ENCODE measurements around the gene CCKAR. TPM values are rescaled to one million over a fixed set of nuclear protein-coding genes. Genes with fewer than 3 reads are reported as not detected.

Gene CCKAR
- total and polyA plus RNA-seq, 2 experiments from 2014 or later = not detected

GRCh38 chr4:26447378-26447777, 42.9 kb downstream of the CCKAR start:
- H3K9me2 ChIP-seq (ENCODE audit: insufficient read depth) = no peaks in the 10 kb centered on the region
- Mint-ChIP-seq H3K9me3 (peaks cover 33% of the 10 kb centered on the region; the same call in 2 of the 3 replicates), H3K27me3 (ENCODE audit: insufficient read depth, low read depth, poor library complexity) (peaks cover 11% of the 10 kb centered on the region), H3K36me3 (ENCODE audit: low read depth) (peaks cover 36% of the 10 kb centered on the region), H3K4me3 (no peak overlapping the region), H3K4me1 (peaks cover 8% of the 10 kb centered on the region), H3K27ac (no peak overlapping the region)
- no peaks in the 10 kb centered on the region for H3K36me3 ChIP-seq (ENCODE audit: insufficient read depth)
- TF ChIP-seq ZNF331 (CRISPR knock-in tag; IDR thresholded peaks at IDR 0.05; ENCODE audit: low read depth) = no peak
- no peak for TF ChIP-seq ETS1 (IDR thresholded peaks at IDR 0.05)
- no peak for TF ChIP-seq ZNF114 (CRISPR knock-in tag; IDR thresholded peaks at IDR 0.05)
- TF ChIP-seq NANOG (IDR thresholded peaks at IDR 0.05; ENCODE audit: borderline replicate concordance) = no peak
- no peak for ATAC-seq
- no peaks in the 10 kb centered on the region for H4K20me1 ChIP-seq (replicated peaks; ENCODE audit: insufficient read depth)
- H3K4me1 ChIP-seq (ENCODE audit: insufficient read depth) = peaks cover 6% of the 10 kb centered on the region
- no peak overlapping the region for H3K27ac ChIP-seq (ENCODE audit: low read depth)
- no peak overlapping the region for H3K4me3 ChIP-seq
- no peak overlapping the region for H3K4me2 ChIP-seq
- H3F3A ChIP-seq (replicated peaks; ENCODE audit: low read depth) = no peaks in the 10 kb centered on the region
- H2AFZ ChIP-seq = no peak overlapping the region
- no peaks in the 10 kb centered on the region for H3K27me3 ChIP-seq (ENCODE audit: insufficient read depth)
- no peak for DNase-seq (ENCODE audit: low spot score)
- no peaks in the 10 kb centered on the region for H3K79me2 ChIP-seq (replicated peaks; ENCODE audit: insufficient read depth)

- Mint-ChIP-seq H3K4me3 (no peak overlapping the region), H3K4me1 (no peaks in the 10 kb centered on the region), H3K27me3 (ENCODE audit: insufficient read depth, low read depth, poor library complexity) (peaks cover 13% of the 10 kb centered on the region), H3K9me3 (peaks cover 20% of the 10 kb centered on the region; the same call in 2 of the 3 replicates), H3K27ac (no peak overlapping the region), H3K36me3 (ENCODE audit: low read depth) (peaks cover 49% of the 10 kb centered on the region)
- Histone ChIP-seq H3K36me3 (ENCODE audit: insufficient read depth) (peaks cover 7% of the 10 kb centered on the region), H3K4me2 (no peak overlapping the region), H3K4me3 (no peak overlapping the region), H3F3A (replicated peaks; ENCODE audit: low read depth) (peaks cover 4% of the 10 kb centered on the region; the same call in 1 of the 2 replicates), H3K9me2 (ENCODE audit: insufficient read depth) (peaks cover 7% of the 10 kb centered on the region; the same call in 1 of the 2 replicates), H3K79me2 (replicated peaks; ENCODE audit: insufficient read depth) (no peaks in the 10 kb centered on the region), H2AFZ (no peak overlapping the region), H3K27ac (ENCODE audit: low read depth) (no peak overlapping the region), H3K27me3 (ENCODE audit: insufficient read depth) (no peaks in the 10 kb centered on the region), H3K4me1 (ENCODE audit: insufficient read depth) (no peaks in the 10 kb centered on the region), H4K20me1 (replicated peaks; ENCODE audit: insufficient read depth) (0 out of 2 replicates have a peak, but pooled peaks cover 3% of the 10 kb centered on the region)
- ATAC-seq (no peak), DNase-seq (ENCODE audit: low spot score) (no peak)
- TF ChIP-seq ZNF114 (CRISPR knock-in tag; IDR thresholded peaks at IDR 0.05) = no peak
- TF ChIP-seq STAT1 (IDR thresholded peaks at IDR 0.05; ENCODE audit: unreplicated experiment) = no peak
- no peak for TF ChIP-seq NANOG (IDR thresholded peaks at IDR 0.05; ENCODE audit: borderline replicate concordance)
- TF ChIP-seq CTCF (conservative IDR thresholded peaks at IDR 0.05; ENCODE audit: low read depth in 2 of 2) = no peak
- no peak for TF ChIP-seq EZH2phosphoT487 (IDR thresholded peaks at IDR 0.05; ENCODE audit: unreplicated experiment)
- TF ChIP-seq ETS1 (IDR thresholded peaks at IDR 0.05) = no peak
These were observed 48.5 kb downstream of the CCKAR start for GRCh38 chr4:26441771-26442170.
